K562 (cell line): Measurements from ENCODE around the gene FMO5. TPM values are rescaled to one million over a fixed set of nuclear protein-coding genes. Genes with fewer than 3 reads are reported as not detected.

Source experiments
- ADNP ChIP-seq: fragments of 200-800 bp; sonication (Bioruptor generic); IDR thresholded peaks from 2 replicates; pipeline ENCODE4 v1.6.1; 2016; ENCODE audit warnings: missing genetic modification characterization, missing compliant biosample characterization
- ARID1B ChIP-seq: fragments of 450-650 bp; IDR thresholded peaks from 2 replicates; pipeline ENCODE4 v1.6.1; 2016; ENCODE audit warnings: antibody characterized with exemption, mild to moderate bottlenecking, inconsistent platforms
- C11orf30 ChIP-seq: fragments of 450-650 bp; IDR thresholded peaks from 2 replicates; pipeline ENCODE4 v1.6.1; 2016; ENCODE audit warnings: low read depth, mild to moderate bottlenecking
- CREB3L1 ChIP-seq: fragments of 450-650 bp; IDR thresholded peaks from 2 replicates; pipeline ENCODE4 v1.6.1; 2014; ENCODE audit warnings: low read depth, mild to moderate bottlenecking, moderate library complexity, borderline replicate concordance
- CREM ChIP-seq: IDR thresholded peaks from 2 replicates; pipeline ENCODE4 v1.6.1; 2014; ENCODE audit warnings: antibody characterized with exemption, low read depth
- E2F4 ChIP-seq: sonication (generic); formaldehyde crosslinking; IDR thresholded peaks from 2 replicates; pipeline ENCODE4 v1.8.0; 2022; ENCODE audit warnings: mild to moderate bottlenecking, low read depth, missing genetic modification reagents
- E2F5 ChIP-seq: sonication (generic); formaldehyde crosslinking; IDR thresholded peaks from 2 replicates; pipeline ENCODE4 v1.8.0; 2022; ENCODE audit warnings: mild to moderate bottlenecking, missing genetic modification reagents
- EHMT2 ChIP-seq: fragments of 450-650 bp; IDR thresholded peaks from 2 replicates; pipeline ENCODE4 v1.6.1; 2018; ENCODE audit warnings: antibody characterized with exemption
- ELF4 ChIP-seq: fragments of 450-650 bp; formaldehyde crosslinking; IDR thresholded peaks from 2 replicates; pipeline ENCODE4 v1.4.0; 2022; ENCODE audit warnings: missing genetic modification characterization
- EZH2 ChIP-seq: IDR thresholded peaks from 2 replicates; pipeline ENCODE4 v1.6.1; 2012; ENCODE audit warnings: low read depth, mild to moderate bottlenecking, inconsistent platforms, low read length, borderline replicate concordance
- FOSL1 ChIP-seq: fragments of 200-800 bp; sonication (Bioruptor generic); conservative IDR thresholded peaks from 2 replicates; pipeline ENCODE4 v1.6.1; 2016; ENCODE audit warnings: missing genetic modification characterization, missing compliant biosample characterization
- FOXK2 ChIP-seq, 2 experiments: fragments of 450-650 bp; IDR thresholded peaks in 1 of 2; conservative IDR thresholded peaks in 1 of 2; 2 replicates each; pipeline ENCODE4 v1.6.1; 2016; ENCODE audit warnings: low read depth in 2 of 2, mild to moderate bottlenecking in 1 of 2
- HDAC1 ChIP-seq, 2 experiments: fragments of 450-650 bp; IDR thresholded peaks; 2 replicates each; pipeline ENCODE4 v1.6.1; 2016 to 2017; ENCODE audit warnings: inconsistent platforms in 1 of 2, mild to moderate bottlenecking in 1 of 2, moderate library complexity in 1 of 2
- JUNB ChIP-seq: fragments of 450-650 bp; formaldehyde crosslinking; conservative IDR thresholded peaks from 2 replicates; pipeline ENCODE4 v1.4.0; 2020; ENCODE audit warnings: mild to moderate bottlenecking
- KDM1A ChIP-seq, 2 experiments: fragments of 450-650 bp; IDR thresholded peaks; 2 replicates each; pipeline ENCODE4 v1.6.1; 2016; ENCODE audit warnings: mild to moderate bottlenecking in 2 of 2
- MNT ChIP-seq, 2 experiments: fragments of 450-650 bp; conservative IDR thresholded peaks; 2 replicates each; pipeline ENCODE4 v1.6.1; 2017; ENCODE audit warnings: mild to moderate bottlenecking in 2 of 2, moderate library complexity in 2 of 2
- NFE2 ChIP-seq: IDR thresholded peaks from 2 replicates; pipeline ENCODE4 v1.6.1; 2014; ENCODE audit warnings: antibody characterized with exemption, low read depth
- SIN3A ChIP-seq, 2 experiments: fragments of 150-350 bp in 1 of 2; IDR thresholded peaks; 2 replicates each; pipeline ENCODE4 v1.6.1; 2011 to 2016; ENCODE audit warnings: borderline replicate concordance in 2 of 2, low read depth in 2 of 2, low read length in 2 of 2, mild to moderate bottlenecking in 2 of 2, moderate library complexity in 2 of 2; ENCODE audit not compliant: control insufficient read depth in 1 of 2
- SMARCA4 ChIP-seq: fragments of 450-650 bp; IDR thresholded peaks from 2 replicates; pipeline ENCODE4 v1.6.1; 2016
- SMARCE1 ChIP-seq: fragments of 450-650 bp; IDR thresholded peaks from 2 replicates; pipeline ENCODE4 v1.7.1; 2016; ENCODE audit warnings: mild to moderate bottlenecking
- ZBTB5 ChIP-seq: fragments of 450-650 bp; IDR thresholded peaks from 2 replicates; pipeline ENCODE4 v1.6.1; 2017; ENCODE audit warnings: antibody characterized with exemption
- ZFP1 ChIP-seq: fragments of 450-650 bp; formaldehyde crosslinking; IDR thresholded peaks from 2 replicates; pipeline ENCODE4 v1.4.0; 2020; ENCODE audit warnings: mild to moderate bottlenecking, mixed read lengths
- ZNF316 ChIP-seq: fragments of 450-650 bp; IDR thresholded peaks from 2 replicates; pipeline ENCODE4 v1.6.1; 2016
- ZSCAN29 ChIP-seq: fragments of 450-650 bp; IDR thresholded peaks from 2 replicates; pipeline ENCODE4 v1.6.1; 2017
- polyA plus RNA-seq, 8 experiments: library from polyadenylated mRNA; depleted of rRNA in 4 of 8; stranded (reverse) in 5 of 8; unstranded in 3 of 8; fragments of >200 nt; fragmentation: Nextera tagmentation in 2 of 8; fragmentation: Illumina TruSeq in 1 of 8; extraction: Ambion mirVana in 2 of 8; extraction: Trizol in 1 of 8; gene quantifications; 2 replicates each; pipeline versions ENCODE4 v1.2.1 to v1.2.3, GENCODE V29; 2011 to 2014; ENCODE audit warnings: inconsistent platforms in 1 of 8, missing spikeins in 1 of 8
- total RNA-seq, 7 experiments: library from RNA; depleted of rRNA in 6 of 7; stranded (reverse); fragments of >200 nt in 6 of 7; fragmentation: Illumina TruSeq in 2 of 7; extraction: Trizol in 2 of 7; gene quantifications; 2 replicates each; pipeline versions ENCODE4 v1.2.1 to v1.2.3, GENCODE V29; 2011 to 2021; ENCODE audit warnings: low replicate concordance in 1 of 7

The FMO5 gene
- total and polyA plus RNA-seq, 9 of the 15 experiments (the other 6 are each of a cell fraction or from before 2014, with no cell fraction given), result 0.11 to 0.69 (median 0.19) TPM; not detected in 1

- TF ChIP-seq MNT (conservative IDR thresholded peaks at IDR 0.05) (no peak; a peak in 1 of 4 replicates), KDM1A (IDR thresholded peaks at IDR 0.05) (peak; percentile 16 to 45; a peak in 1 of 4 replicates), NFE2 (peak; percentile 58), ZBTB5 (0 out of 2 replicates have a peak, but pooled peaks have one; percentile 20), ARID1B (peak; percentile 27), SMARCE1 (peak; percentile 71), JUNB (0 out of 2 replicates have a peak, but pooled peaks have one; percentile 10), SIN3A (IDR thresholded peaks at IDR 0.05; ENCODE audit: borderline replicate concordance in 2 of 2, control insufficient read depth in 1 of 2, low read depth in 2 of 2, low read length in 2 of 2) (no peak), ZSCAN29 (peak; percentile 71), HDAC1 (IDR thresholded peaks at IDR 0.05) (0 out of 4 replicates have a peak, but pooled peaks of 1 of the 2 experiments have one; percentile 47), EZH2 (no peak), E2F4 (CRISPR knock-in tag) (no peak), ELF4 (CRISPR knock-in tag) (no peak), CREM (no peak), FOXK2 (conservative IDR thresholded peaks at IDR 0.05 in 1 of 2, IDR thresholded peaks at IDR 0.05 in 1 of 2; ENCODE audit: low read depth in 2 of 2) (peak in 1 of 2 experiments; percentile 25; a peak in 1 of 4 replicates), ZNF316 (0 out of 2 replicates have a peak, but pooled peaks have one; percentile 36), ZFP1 (CRISPR knock-in tag) (no peak), EHMT2 (peak; percentile 47; the same call in 1 of the 2 replicates), C11orf30 (peak; percentile 48; the same call in 1 of the 2 replicates), SMARCA4 (peak; percentile 55), E2F5 (CRISPR knock-in tag) (no peak), FOSL1 (tag) (peak; percentile 85), ADNP (peak; percentile 37), CREB3L1 (peak; percentile 46; the same call in 1 of the 2 replicates)
These were observed 20.5 kb upstream of the FMO5 start (continued) for GRCh38 chr1:147245586-147246021.
